T-helper 17 cell (primary cell): ENCODE results near the gene SPEN. TPM values are rescaled to one million over a fixed set of nuclear protein-coding genes. Genes with fewer than 3 reads are reported as not detected.
"Not testable (repeated sequence)": the region's sequence is repeated elsewhere in the genome, so short reads cannot be mapped to it uniquely, and the experiment has no call there.

ENCODE experiments used
- ATAC-seq: fragments of 150-1000 bp; cut with Tn5 transposase; 2 replicates; pipeline ENCODE4 v1.10.0; 2021; ENCODE audit warnings: mild to moderate bottlenecking, moderate library complexity
- DNase-seq, 3 donors: peaks; one replicate each; pipeline versions ENCODE4 v3.0.0 to v3.0.0-alpha.2; 2020 to 2021
- H3K9me3 ChIP-seq: one replicate; pipeline ENCODE4 v1.7.0; 2013; ENCODE audit warnings: low read length, mild to moderate bottlenecking; ENCODE audit not compliant: control insufficient read depth, poor library complexity, severe bottlenecking
- H3K27ac Mint-ChIP-seq: one replicate; pipeline ENCODE4 v1.8.0; 2022; ENCODE audit warnings: mild to moderate bottlenecking, moderate library complexity, mixed read lengths
- H3K27me3 Mint-ChIP-seq: one replicate; pipeline ENCODE4 v1.8.0; 2022; ENCODE audit warnings: mixed read lengths
- H3K36me3 Mint-ChIP-seq: one replicate; pipeline ENCODE4 v1.8.0; 2022; ENCODE audit warnings: low read depth, mixed read lengths
- H3K4me1 Mint-ChIP-seq: one replicate; pipeline ENCODE4 v1.8.0; 2022; ENCODE audit warnings: mild to moderate bottlenecking, mixed read lengths
- H3K4me3 Mint-ChIP-seq: one replicate; pipeline ENCODE4 v1.8.0; 2022; ENCODE audit warnings: mild to moderate bottlenecking, moderate library complexity, mixed read lengths
- total RNA-seq, 4 donors: library from RNA in 2 of 4; stranded (reverse) in 2 of 4; gene quantifications; one replicate each; pipeline ENCODE4 v1.2.3 and lab custom pipeline; 2022 to 2026

Gene SPEN
- total RNA-seq, 2 donors from 2014 or later, result 73.8 to 79.1 TPM

DNA sequence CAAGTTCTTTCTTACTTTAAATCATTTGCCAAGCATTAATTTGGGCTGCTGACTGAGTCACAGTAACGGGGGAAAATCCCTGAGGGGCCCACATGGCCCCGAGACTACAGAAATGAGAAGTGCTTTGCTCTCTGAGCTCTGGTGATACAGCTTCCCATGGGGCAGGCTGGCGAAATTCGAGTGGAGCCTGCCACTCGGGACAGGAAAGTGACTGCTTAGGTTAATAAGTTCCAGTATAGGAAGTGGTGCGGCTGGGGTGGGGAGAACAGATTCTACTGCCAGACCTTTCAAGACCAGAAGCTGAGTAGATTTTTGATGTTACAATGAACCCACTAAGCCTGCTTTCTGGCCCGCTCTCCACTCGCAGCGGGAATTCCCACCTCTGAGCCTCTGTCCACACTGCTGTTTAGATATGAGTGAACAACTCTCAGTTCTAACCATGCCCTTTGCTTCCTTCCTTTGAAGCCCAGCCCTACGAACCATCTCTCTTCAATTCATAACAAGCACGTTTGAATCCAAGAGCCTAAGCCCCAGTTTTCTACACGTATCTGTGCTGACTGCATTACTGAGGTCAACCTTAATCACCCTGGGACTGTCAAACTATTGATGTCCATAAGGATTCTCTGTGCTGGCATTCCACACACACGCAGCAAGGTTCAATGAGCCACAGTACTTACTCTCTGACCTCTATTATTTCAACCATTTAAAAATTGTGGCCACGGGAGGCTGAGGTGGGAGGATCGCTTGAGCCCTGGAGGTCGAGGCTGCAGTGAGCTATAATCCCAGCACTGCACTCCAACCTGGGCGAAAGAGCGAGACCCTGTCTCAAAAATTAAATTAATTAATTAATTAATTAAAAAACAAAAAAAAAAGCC, 118.8 kb downstream of the SPEN start:
- DNase-seq (peak in 1 of 3 donors; percentile 47), ATAC-seq (peak; percentile 86)
- Mint-ChIP-seq H3K27me3 (no peaks in the 10 kb centered on the region), H3K4me3 (peak overlapping the region; percentile 84), H3K27ac (peak overlapping the region; percentile 95), H3K36me3 (no peaks in the 10 kb centered on the region), H3K4me1 (peaks cover 40% of the 10 kb centered on the region)
- no peaks in the 10 kb centered on the region for H3K9me3 ChIP-seq

- ATAC-seq (no peak), DNase-seq (no peak)
- no peaks in the 10 kb centered on the region for H3K27me3 Mint-ChIP-seq
- peaks cover 41% of the 10 kb centered on the region for H3K4me1 Mint-ChIP-seq
- peak overlapping the region; percentile 95 for H3K27ac Mint-ChIP-seq
- no peak overlapping the region for H3K4me3 Mint-ChIP-seq
- H3K9me3 ChIP-seq, result no peaks in the 10 kb centered on the region
- peaks cover under 1% of the 10 kb centered on the region for H3K36me3 Mint-ChIP-seq
Observed at GRCh38 chr1:15966956-15967344, 119.4 kb downstream of the SPEN start.

DNA sequence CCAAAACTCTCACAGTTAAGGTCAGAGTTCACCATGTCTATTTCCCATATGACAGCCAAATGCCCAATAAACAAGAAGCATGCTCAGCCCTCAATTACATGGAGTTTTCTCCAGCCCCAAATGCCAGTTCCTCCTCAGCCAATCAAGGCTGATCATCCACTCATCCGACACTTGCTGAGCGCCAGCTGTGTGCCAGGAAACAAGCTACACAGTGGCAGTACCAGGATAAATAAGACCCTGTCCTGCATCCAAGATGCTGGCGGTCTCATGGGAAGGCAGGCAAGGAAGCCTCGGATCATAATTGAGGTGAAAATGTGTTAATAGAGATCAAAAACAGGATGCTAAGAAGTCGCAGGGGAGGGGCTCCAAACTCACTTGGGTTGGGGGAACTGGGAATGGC, 120.7 kb downstream of the SPEN start:
- Mint-ChIP-seq H3K27me3 (no peaks in the 10 kb centered on the region), H3K27ac (no peak overlapping the region)

GRCh38 chr1:15969321-15969880, 121.9 kb downstream of the SPEN start:
- ATAC-seq, result no peak

More for the DNA sequence above, 120.7 kb downstream of the SPEN start:
- no peak for DNase-seq
- no peak for ATAC-seq
- Mint-ChIP-seq H3K4me3 (no peak overlapping the region), H3K36me3 (peaks cover 3% of the 10 kb centered on the region), H3K4me1 (peaks cover 44% of the 10 kb centered on the region)
- H3K9me3 ChIP-seq, result no peaks in the 10 kb centered on the region

GRCh38 chr1:15970911-15971310, 123.4 kb downstream of the SPEN start:
- H3K4me1 Mint-ChIP-seq, result peaks cover 32% of the 10 kb centered on the region
- no peaks in the 10 kb centered on the region for H3K9me3 ChIP-seq
- H3K36me3 Mint-ChIP-seq, result peaks cover 7% of the 10 kb centered on the region
- no peak for DNase-seq
- no peak for ATAC-seq
- H3K4me3 Mint-ChIP-seq, result no peak overlapping the region
- H3K27ac Mint-ChIP-seq, result no peak overlapping the region
- no peaks in the 10 kb centered on the region for H3K27me3 Mint-ChIP-seq

More at GRCh38 chr1:15969321-15969880, 121.9 kb downstream of the SPEN start:
- peak overlapping the region; percentile 19 for H3K27ac Mint-ChIP-seq
- H3K36me3 Mint-ChIP-seq, result peaks cover 7% of the 10 kb centered on the region
- DNase-seq, result no peak
- H3K4me1 Mint-ChIP-seq, result peaks cover 40% of the 10 kb centered on the region
- H3K4me3 Mint-ChIP-seq, result no peak overlapping the region
- H3K27me3 Mint-ChIP-seq, result no peaks in the 10 kb centered on the region
- no peaks in the 10 kb centered on the region for H3K9me3 ChIP-seq

GRCh38 chr1:15972409-15972808, 124.9 kb downstream of the SPEN start:
- H3K36me3 Mint-ChIP-seq, result peaks cover 7% of the 10 kb centered on the region
- DNase-seq (no peak), ATAC-seq (no peak)
- H3K4me1 Mint-ChIP-seq, result peaks cover 23% of the 10 kb centered on the region
- H3K27ac Mint-ChIP-seq, result no peak overlapping the region
- H3K4me3 Mint-ChIP-seq, result no peak overlapping the region
- H3K9me3 ChIP-seq, result no peaks in the 10 kb centered on the region
- H3K27me3 Mint-ChIP-seq, result no peaks in the 10 kb centered on the region

DNA sequence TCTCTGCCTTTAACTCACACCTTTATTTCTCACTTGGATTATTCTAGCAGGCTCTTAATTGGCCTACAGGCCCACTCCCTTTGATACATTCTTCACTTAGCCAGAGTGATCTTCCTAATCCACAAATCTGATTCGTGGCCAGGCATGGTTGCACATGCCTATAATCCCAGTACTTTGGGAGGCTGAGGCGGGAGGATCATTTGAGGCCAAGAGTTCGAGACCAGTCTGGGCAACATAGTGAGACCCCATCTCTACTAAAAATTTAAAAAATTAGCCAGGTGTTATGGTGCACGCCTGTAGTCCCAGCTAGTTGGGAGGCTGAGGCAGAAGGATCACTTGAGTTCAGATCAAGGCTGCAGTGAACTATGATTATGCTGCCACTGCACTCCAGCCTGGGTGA, 126.3 kb downstream of the SPEN start:
- H3K4me3 Mint-ChIP-seq, result no peak overlapping the region
- ATAC-seq (no peak), DNase-seq (no peak)
- H3K36me3 Mint-ChIP-seq, result peaks cover 7% of the 10 kb centered on the region
- no peaks in the 10 kb centered on the region for H3K27me3 Mint-ChIP-seq
- no peaks in the 10 kb centered on the region for H3K9me3 ChIP-seq
- H3K27ac Mint-ChIP-seq, result no peak overlapping the region
- peaks cover 14% of the 10 kb centered on the region for H3K4me1 Mint-ChIP-seq

DNA sequence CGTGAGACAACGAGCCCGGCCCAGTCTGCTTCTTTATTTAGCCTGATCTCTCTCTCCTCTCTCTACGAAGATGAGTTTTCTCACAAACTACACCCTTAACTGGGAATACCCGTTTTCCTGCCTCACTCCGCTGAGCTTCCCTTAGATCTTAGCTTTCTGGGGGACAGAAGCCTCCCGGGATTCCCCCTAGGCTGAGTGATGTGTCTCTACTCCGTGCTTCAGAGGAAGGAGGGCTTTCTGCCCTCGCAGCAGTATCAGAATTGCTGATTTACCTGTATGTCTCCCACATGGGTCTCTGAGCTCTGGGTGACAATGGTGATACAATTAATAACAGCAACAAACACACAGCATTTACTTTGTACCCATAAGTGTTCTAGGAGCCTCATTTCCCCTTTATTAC, 127.3 kb downstream of the SPEN start:
- ATAC-seq, result no peak
- no peaks in the 10 kb centered on the region for H3K9me3 ChIP-seq
- H3K27me3 Mint-ChIP-seq, result no peaks in the 10 kb centered on the region
- peaks cover 7% of the 10 kb centered on the region for H3K36me3 Mint-ChIP-seq
- H3K4me1 Mint-ChIP-seq, result peaks cover 14% of the 10 kb centered on the region
- peak overlapping the region; percentile 90 for H3K27ac Mint-ChIP-seq
- DNase-seq, result no peak
- H3K4me3 Mint-ChIP-seq, result peak overlapping the region; percentile 95

DNA sequence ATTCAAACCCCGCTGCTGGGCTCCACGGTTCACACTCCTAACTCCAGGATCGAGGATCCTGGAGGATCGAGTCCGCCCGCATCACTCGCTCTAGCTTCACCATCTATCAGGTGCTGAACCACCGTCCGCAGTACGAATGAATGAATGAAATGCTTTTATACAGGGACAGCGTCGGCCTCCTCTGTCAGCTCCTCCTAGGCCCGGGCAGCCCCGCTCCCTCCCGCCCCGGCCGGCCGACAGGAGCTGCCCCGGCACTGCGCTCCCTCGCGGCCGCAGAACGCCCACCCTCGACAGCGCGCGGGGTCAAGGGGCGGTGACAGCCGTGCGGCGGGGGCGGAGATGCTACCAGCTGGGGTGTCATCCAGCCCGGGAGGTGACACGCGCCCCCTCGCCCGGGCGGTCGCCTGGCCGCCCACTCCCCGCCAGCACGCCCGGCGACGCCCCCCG, 127.9 kb downstream of the SPEN start:
- peaks cover 7% of the 10 kb centered on the region for H3K36me3 Mint-ChIP-seq
- peak overlapping the region; percentile 90 for H3K27ac Mint-ChIP-seq
- H3K4me1 Mint-ChIP-seq, result peaks cover 14% of the 10 kb centered on the region
- no peaks in the 10 kb centered on the region for H3K9me3 ChIP-seq
- H3K27me3 Mint-ChIP-seq, result no peaks in the 10 kb centered on the region
- DNase-seq (peak; percentile 41 to 67 (median 66)), ATAC-seq (peak; percentile 65)
- H3K4me3 Mint-ChIP-seq, result peak overlapping the region; percentile 95

DNA sequence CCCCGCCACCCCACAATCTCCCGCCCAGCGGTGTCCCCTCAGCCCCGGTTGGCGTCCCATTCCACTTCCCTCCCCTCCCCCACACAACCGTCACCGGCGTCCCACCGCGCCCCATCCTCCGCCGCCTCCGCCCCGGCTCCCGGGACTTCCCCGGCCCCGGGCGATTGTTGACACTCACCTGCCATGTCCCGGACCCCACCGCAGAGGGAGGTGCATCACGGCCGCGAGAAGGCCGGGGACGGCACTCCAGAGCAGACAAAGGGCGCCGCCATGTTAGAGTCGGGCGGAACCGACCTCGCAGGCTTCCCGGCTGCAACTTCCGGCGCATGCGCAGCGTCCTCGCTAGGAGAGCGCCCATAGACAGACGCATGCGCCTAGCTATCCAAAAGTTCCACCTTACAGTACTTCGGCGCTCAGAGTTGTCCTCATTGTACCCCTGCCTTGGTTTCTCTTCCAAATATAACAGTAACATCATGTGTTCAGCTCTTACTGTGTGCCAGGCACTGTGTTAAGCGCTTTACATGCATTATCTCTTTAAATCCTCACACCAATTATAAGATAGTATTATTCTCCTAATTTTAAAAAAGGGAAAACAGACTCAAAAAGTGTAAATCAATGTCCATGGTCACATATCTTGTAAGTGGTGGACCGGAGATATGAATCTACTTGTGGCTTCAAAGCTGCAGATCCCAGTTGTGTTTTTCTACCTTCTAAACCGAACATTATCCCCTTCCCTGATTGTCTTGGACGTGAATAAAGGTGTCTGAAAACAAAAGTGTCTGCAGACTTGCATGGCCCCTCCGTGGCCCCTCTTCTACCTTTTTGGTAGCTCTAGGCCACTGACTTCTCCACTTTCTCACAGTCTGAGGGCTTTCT, 128.5 kb downstream of the SPEN start, which contains the start of gene ZBTB17:
ZBTB17 (minus strand) TSS at position 297 of the 876 bp plus-strand sequence. CDS start 27,606 bp downstream, outside the sequence.
- H3K36me3 Mint-ChIP-seq, result peaks cover 7% of the 10 kb centered on the region
- peaks cover 14% of the 10 kb centered on the region for H3K4me1 Mint-ChIP-seq
- no peaks in the 10 kb centered on the region for H3K9me3 ChIP-seq
- H3K27ac Mint-ChIP-seq, result peak within 1 kb of the TSS; percentile 90
- ATAC-seq (peak; percentile 89), DNase-seq (peak; percentile 94)
- H3K4me3 Mint-ChIP-seq, result peak within 1 kb of the TSS; percentile 95
- H3K27me3 Mint-ChIP-seq, result no peaks in the 10 kb centered on the region

GRCh38 chr1:15977947-15978346, 130.4 kb downstream of the SPEN start:
- Mint-ChIP-seq H3K4me1 (peaks cover 11% of the 10 kb centered on the region), H3K27ac (peak overlapping the region; percentile 90)
- not testable (repeated sequence) for DNase-seq, ATAC-seq, H3K36me3 Mint-ChIP-seq, H3K4me3 Mint-ChIP-seq, H3K27me3 Mint-ChIP-seq, H3K9me3 ChIP-seq

DNA sequence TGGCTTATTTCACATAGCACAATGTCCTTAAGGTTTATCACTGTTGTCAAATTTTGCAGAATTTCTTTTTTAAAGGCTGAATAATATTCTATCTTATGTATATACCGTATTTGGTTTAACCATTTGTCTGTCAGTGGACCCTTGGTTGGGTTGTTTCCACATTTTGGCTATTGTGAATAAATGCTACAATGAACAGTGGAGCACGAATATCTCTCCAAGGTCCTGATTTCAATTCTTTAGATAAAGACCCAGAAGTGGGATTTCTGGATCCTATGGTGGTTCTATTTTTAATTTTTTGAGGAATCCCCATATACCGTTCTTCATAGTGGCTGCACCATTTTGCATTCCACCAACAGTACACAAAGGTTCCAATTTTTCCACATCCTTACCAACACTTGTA, 134.2 kb downstream of the SPEN start:
- H3K9me3 ChIP-seq, result no peaks in the 10 kb centered on the region
- DNase-seq, result no peak
- Mint-ChIP-seq H3K4me3 (no peak overlapping the region), H3K27me3 (peaks cover 14% of the 10 kb centered on the region), H3K4me1 (no peaks in the 10 kb centered on the region), H3K27ac (no peak overlapping the region), H3K36me3 (no peaks in the 10 kb centered on the region)
- ATAC-seq, result no peak

DNA sequence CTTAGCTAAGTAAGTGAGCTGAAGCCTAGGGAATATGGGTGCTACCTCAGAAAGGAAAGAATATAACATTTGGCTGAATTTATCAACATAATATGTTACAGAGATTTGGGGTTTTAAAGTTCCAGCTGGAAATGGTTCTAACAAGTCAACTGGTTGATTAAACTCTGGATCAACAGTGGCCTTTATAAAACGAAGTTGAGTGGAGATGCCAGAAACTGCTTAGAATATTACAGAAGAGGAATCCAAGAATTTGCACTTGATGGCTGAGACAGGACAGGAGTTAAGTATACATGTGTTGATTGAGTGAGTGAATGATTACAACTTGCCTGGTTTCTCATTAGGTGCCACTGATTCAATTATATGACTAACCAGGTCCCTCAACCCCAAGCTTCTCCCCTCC, 135.8 kb downstream of the SPEN start:
- no peaks in the 10 kb centered on the region for H3K36me3 Mint-ChIP-seq

More for the DNA sequence above, 135.8 kb downstream of the SPEN start:
- no peak for DNase-seq
- Mint-ChIP-seq H3K27me3 (peaks cover 14% of the 10 kb centered on the region), H3K27ac (no peak overlapping the region), H3K4me1 (no peaks in the 10 kb centered on the region), H3K4me3 (no peak overlapping the region)
- no peak for ATAC-seq
- no peaks in the 10 kb centered on the region for H3K9me3 ChIP-seq
